ENCODE data around the gene TEX11.

The TEX11 gene

DNA sequence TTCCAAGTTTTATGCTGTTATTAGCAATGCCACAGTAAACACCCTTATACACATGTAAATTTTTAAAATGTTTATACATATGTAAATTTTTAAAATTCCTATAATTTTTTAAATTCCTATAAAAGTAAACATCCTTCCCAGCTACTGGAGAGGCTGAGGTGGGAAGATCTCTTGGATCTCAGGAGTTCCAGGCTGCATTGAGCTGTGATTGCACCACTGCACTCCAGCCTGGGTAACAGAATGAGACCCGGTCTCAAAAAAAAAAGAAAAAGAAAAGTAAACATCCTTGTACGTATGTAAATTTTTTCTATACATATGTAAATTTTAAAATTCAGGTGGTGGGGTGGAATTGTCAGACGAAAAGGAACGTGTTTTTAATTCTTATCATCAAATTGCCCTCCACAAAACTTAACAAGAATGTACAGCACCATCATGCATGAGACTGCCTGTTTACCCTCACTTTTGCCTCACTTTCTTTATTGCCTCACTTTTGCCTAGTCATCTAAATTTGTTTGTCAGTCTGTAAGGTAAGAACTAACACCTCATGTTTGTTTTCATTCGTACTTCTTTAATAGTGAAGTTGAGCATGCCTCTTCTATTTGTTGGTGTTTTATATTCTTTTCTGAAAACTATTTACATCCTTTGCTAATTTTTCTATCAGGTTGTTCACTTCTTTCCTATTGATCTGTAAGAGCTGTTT, 14.4 kb upstream of the TEX11 start:
- Histone ChIP-seq H3K4me1 (ENCODE audit: insufficient read depth, low read length, severe bottlenecking) (no peaks in the 10 kb centered on the region), H3K4me3 (ENCODE audit: low read depth, low read length, poor library complexity, severe bottlenecking) (no peak overlapping the region), H3K27me3 (ENCODE audit: insufficient read depth, low read length) (no peaks in the 10 kb centered on the region), H3F3A (ENCODE audit: insufficient read depth, low read length) (no peaks in the 10 kb centered on the region), H4K20me1 (ENCODE audit: insufficient read depth, low read length) (no peaks in the 10 kb centered on the region), H2AFZ (ENCODE audit: low read length) (no peak overlapping the region), H3K9me3 (ENCODE audit: low read length) (no peaks in the 10 kb centered on the region), H3K4me2 (ENCODE audit: low read length) (no peak overlapping the region), H3K27ac (ENCODE audit: low read depth, low read length, poor library complexity, severe bottlenecking) (no peak overlapping the region), H3K79me2 (ENCODE audit: insufficient read depth, low read length) (no peaks in the 10 kb centered on the region), H3K9ac (ENCODE audit: low read length) (no peak overlapping the region), H3K9me2 (ENCODE audit: low read depth, low read length) (no peaks in the 10 kb centered on the region), H3K36me3 (ENCODE audit: insufficient read depth, low read length) (no peaks in the 10 kb centered on the region)
- TF ChIP-seq, protein P1, sequence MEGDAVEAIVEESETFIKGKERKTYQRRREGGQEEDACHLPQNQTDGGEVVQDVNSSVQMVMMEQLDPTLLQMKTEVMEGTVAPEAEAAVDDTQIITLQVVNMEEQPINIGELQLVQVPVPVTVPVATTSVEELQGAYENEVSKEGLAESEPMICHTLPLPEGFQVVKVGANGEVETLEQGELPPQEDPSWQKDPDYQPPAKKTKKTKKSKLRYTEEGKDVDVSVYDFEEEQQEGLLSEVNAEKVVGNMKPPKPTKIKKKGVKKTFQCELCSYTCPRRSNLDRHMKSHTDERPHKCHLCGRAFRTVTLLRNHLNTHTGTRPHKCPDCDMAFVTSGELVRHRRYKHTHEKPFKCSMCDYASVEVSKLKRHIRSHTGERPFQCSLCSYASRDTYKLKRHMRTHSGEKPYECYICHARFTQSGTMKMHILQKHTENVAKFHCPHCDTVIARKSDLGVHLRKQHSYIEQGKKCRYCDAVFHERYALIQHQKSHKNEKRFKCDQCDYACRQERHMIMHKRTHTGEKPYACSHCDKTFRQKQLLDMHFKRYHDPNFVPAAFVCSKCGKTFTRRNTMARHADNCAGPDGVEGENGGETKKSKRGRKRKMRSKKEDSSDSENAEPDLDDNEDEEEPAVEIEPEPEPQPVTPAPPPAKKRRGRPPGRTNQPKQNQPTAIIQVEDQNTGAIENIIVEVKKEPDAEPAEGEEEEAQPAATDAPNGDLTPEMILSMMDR (IDR thresholded peaks at IDR 0.05; ENCODE audit: low read length) = no peak
- no peak for TF ChIP-seq EZH2 (IDR thresholded peaks at IDR 0.05; ENCODE audit: borderline replicate concordance, low read length)

DNA sequence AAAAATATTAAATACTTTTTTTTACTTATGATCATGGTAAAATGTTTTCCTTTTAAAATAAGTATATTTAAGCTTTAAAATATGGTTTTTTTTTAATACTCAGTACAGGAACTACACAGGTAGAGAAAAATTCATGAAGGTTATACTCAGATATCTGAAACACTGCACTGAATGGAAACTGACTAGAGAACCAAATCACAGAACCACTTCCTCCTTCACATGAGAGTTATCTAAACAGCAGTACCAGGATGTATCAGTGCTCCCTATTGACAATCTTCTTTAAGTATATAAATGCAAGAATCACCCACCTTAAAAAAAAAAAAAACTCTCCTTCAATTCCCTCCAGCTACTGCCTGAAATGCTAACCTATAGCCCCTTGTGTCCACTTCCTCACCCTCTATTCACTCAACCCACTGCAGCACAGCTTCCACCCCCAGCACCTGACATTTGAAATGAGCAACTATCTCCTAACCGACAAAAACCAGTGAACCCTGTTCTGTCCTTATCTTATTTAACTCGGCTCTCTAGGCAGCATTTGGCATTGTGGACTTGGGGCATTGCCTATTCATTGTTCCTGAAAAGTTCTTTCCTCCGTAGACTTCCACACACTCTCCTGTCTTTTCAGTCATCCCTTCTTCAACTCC, 13.3 kb upstream of the TEX11 start:
- H3K27me3 ChIP-seq (ENCODE audit: insufficient read depth, low read length) = no peaks in the 10 kb centered on the region
- H3K9me3 ChIP-seq (ENCODE audit: low read length) = no peaks in the 10 kb centered on the region
- no peaks in the 10 kb centered on the region for H3K4me1 ChIP-seq (ENCODE audit: insufficient read depth, low read length, severe bottlenecking)
- H3K27ac ChIP-seq (ENCODE audit: low read depth, low read length, poor library complexity, severe bottlenecking) = no peak overlapping the region
- H3K4me2 ChIP-seq (ENCODE audit: low read length) = no peak overlapping the region
- H2AFZ ChIP-seq (ENCODE audit: low read length) = no peak overlapping the region
- H3K9me2 ChIP-seq (ENCODE audit: low read depth, low read length) = no peaks in the 10 kb centered on the region
- H3K4me3 ChIP-seq (ENCODE audit: low read depth, low read length, poor library complexity, severe bottlenecking) = no peak overlapping the region
- TF ChIP-seq, protein P1 (IDR thresholded peaks at IDR 0.05; ENCODE audit: low read length) = no peak
- TF ChIP-seq EZH2 (IDR thresholded peaks at IDR 0.05; ENCODE audit: borderline replicate concordance, low read length) = no peak
- H4K20me1 ChIP-seq (ENCODE audit: insufficient read depth, low read length) = no peaks in the 10 kb centered on the region
- no peaks in the 10 kb centered on the region for H3F3A ChIP-seq (ENCODE audit: insufficient read depth, low read length)
- H3K36me3 ChIP-seq (ENCODE audit: insufficient read depth, low read length) = no peaks in the 10 kb centered on the region
- H3K9ac ChIP-seq (ENCODE audit: low read length) = no peak overlapping the region
- no peaks in the 10 kb centered on the region for H3K79me2 ChIP-seq (ENCODE audit: insufficient read depth, low read length)

DNA sequence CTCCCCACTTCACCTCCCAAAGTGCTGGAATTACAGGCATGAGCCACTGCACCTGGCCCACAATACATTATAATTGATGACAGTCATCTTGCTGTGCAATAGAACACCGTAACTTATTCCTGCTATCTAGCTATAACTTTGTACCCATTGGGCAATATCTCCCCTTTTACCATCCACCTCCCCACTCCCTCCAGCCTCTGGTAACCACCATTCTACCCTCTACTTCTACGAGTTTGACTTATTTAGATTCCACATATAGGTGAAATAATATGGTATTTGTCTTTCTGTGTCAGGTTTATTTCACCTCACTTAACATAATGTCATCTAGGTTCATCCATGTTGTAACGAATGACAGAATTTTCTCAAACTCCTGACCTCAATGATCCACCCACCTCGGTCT, 8.2 kb upstream of the TEX11 start:
- Histone ChIP-seq H3K4me2 (ENCODE audit: low read length) (no peak overlapping the region), H3K9me3 (ENCODE audit: low read length) (no peaks in the 10 kb centered on the region), H3K36me3 (ENCODE audit: insufficient read depth, low read length) (no peaks in the 10 kb centered on the region), H3K27me3 (ENCODE audit: insufficient read depth, low read length) (no peaks in the 10 kb centered on the region), H4K20me1 (ENCODE audit: insufficient read depth, low read length) (no peaks in the 10 kb centered on the region), H3K27ac (ENCODE audit: low read depth, low read length, poor library complexity, severe bottlenecking) (no peak overlapping the region), H2AFZ (ENCODE audit: low read length) (no peak overlapping the region), H3K9ac (ENCODE audit: low read length) (no peak overlapping the region), H3K9me2 (ENCODE audit: low read depth, low read length) (no peaks in the 10 kb centered on the region), H3K4me1 (ENCODE audit: insufficient read depth, low read length, severe bottlenecking) (no peaks in the 10 kb centered on the region), H3K79me2 (ENCODE audit: insufficient read depth, low read length) (no peaks in the 10 kb centered on the region), H3K4me3 (ENCODE audit: low read depth, low read length, poor library complexity, severe bottlenecking) (no peak overlapping the region), H3F3A (ENCODE audit: insufficient read depth, low read length) (no peaks in the 10 kb centered on the region)
- TF ChIP-seq, protein P1 (IDR thresholded peaks at IDR 0.05; ENCODE audit: low read length) = no peak
- no peak for TF ChIP-seq EZH2 (IDR thresholded peaks at IDR 0.05; ENCODE audit: borderline replicate concordance, low read length)
